Mammary epithelial cell (primary cell): Measurements from ENCODE around the gene PITPNB.

Experiments
- CTCF ChIP-seq, 2 donors: IDR thresholded peaks in 1 of 2; conservative IDR thresholded peaks in 1 of 2; 2 replicates each; pipeline ENCODE4 v1.5.1; 2011 to 2012; ENCODE audit warnings: inconsistent platforms in 2 of 2, low read length in 2 of 2, mild to moderate bottlenecking in 2 of 2, control low read depth in 1 of 2, low read depth in 1 of 2; ENCODE audit not compliant: insufficient read depth in 1 of 2; ENCODE audit errors: extremely low read depth in 1 of 2
- EZH2 ChIP-seq: IDR thresholded peaks from 2 replicates; pipeline ENCODE4 v1.6.1; 2012; ENCODE audit warnings: low read length, inconsistent platforms, borderline replicate concordance

GRCh38 chr22:27947448-27947847 is 28.4 kb upstream of the PITPNB start:
- TF ChIP-seq CTCF (conservative IDR thresholded peaks at IDR 0.05 in 1 of 2, IDR thresholded peaks at IDR 0.05 in 1 of 2; ENCODE audit: extremely low read depth in 1 of 2, insufficient read depth in 1 of 2, low read depth in 1 of 2, low read length in 2 of 2) = no peak
- no peak for TF ChIP-seq EZH2
